H9 (cell line): ENCODE measurements around the gene OLFM1. TPM values are rescaled to one million over a fixed set of nuclear protein-coding genes. Genes with fewer than 3 reads are reported as not detected.
A peak's percentile ranks its signal among the peaks of the same experiment; 100 is the strongest.

Experiments used
- DNase-seq: peaks from one replicate; pipeline ENCODE4 v3.0.0-alpha.2; 2017
- H2AFZ ChIP-seq: one replicate; pipeline ENCODE4 v1.6.1; 2013; ENCODE audit warnings: mild to moderate bottlenecking, low read length, control low read depth, moderate library complexity
- H2AK5ac ChIP-seq: 2 replicates; pipeline ENCODE4 v1.6.1; 2013; ENCODE audit warnings: low read length, control low read depth, mixed read lengths; ENCODE audit not compliant: insufficient read length
- H2BK120ac ChIP-seq: one replicate; pipeline ENCODE4 v1.6.1; 2013; ENCODE audit warnings: low read depth, mild to moderate bottlenecking, low read length, control low read depth, inconsistent platforms; ENCODE audit not compliant: poor library complexity, severe bottlenecking
- H2BK12ac ChIP-seq: 2 replicates; pipeline ENCODE4 v1.6.1; 2013; ENCODE audit warnings: low read length, control low read depth, mixed read lengths, low read depth; ENCODE audit not compliant: insufficient read length
- H2BK15ac ChIP-seq: 2 replicates; pipeline ENCODE4 v1.6.1; 2013; ENCODE audit warnings: low read depth, low read length, control low read depth
- H2BK20ac ChIP-seq: one replicate; pipeline ENCODE4 v1.6.1; 2013; ENCODE audit warnings: low read depth, mild to moderate bottlenecking, low read length, control low read depth, inconsistent platforms; ENCODE audit not compliant: poor library complexity, severe bottlenecking
- H2BK5ac ChIP-seq: 2 replicates; pipeline ENCODE4 v1.6.1; 2013; ENCODE audit warnings: low read length, control low read depth, mixed read lengths; ENCODE audit not compliant: insufficient read length
- H3K14ac ChIP-seq: 2 replicates; pipeline ENCODE4 v1.6.1; 2013; ENCODE audit warnings: low read length, control low read depth; ENCODE audit not compliant: insufficient read depth
- H3K18ac ChIP-seq: 2 replicates; pipeline ENCODE4 v1.6.1; 2013; ENCODE audit warnings: low read depth, mild to moderate bottlenecking, mixed read lengths, low read length, control low read depth; ENCODE audit not compliant: insufficient read length
- H3K23ac ChIP-seq: 2 replicates; pipeline ENCODE4 v1.6.1; 2013; ENCODE audit warnings: low read length, control low read depth, mixed read lengths, low read depth; ENCODE audit not compliant: insufficient read length
- H3K23me2 ChIP-seq: 2 replicates; pipeline ENCODE4 v1.6.1; 2013; ENCODE audit warnings: low read depth, mild to moderate bottlenecking, mixed read lengths, low read length, control low read depth; ENCODE audit not compliant: insufficient read length, poor library complexity, severe bottlenecking
- H3K27ac ChIP-seq: 2 replicates; pipeline ENCODE4 v1.5.1; 2013; ENCODE audit warnings: low read length, control low read depth, mixed read lengths, low read depth; ENCODE audit not compliant: insufficient read length
- H3K27me3 ChIP-seq: 2 replicates; pipeline ENCODE4 v1.6.1; 2013; ENCODE audit warnings: low read length, control low read depth, inconsistent platforms; ENCODE audit not compliant: insufficient read depth
- H3K4ac ChIP-seq: 2 replicates; pipeline ENCODE4 v1.6.1; 2013; ENCODE audit warnings: low read depth, mild to moderate bottlenecking, control low read depth, inconsistent platforms, low read length, moderate library complexity
- H3K4me1 ChIP-seq: 2 replicates; pipeline ENCODE4 v1.6.1; 2013; ENCODE audit warnings: low read length, control low read depth, inconsistent platforms; ENCODE audit not compliant: insufficient read depth
- H3K4me2 ChIP-seq: 2 replicates; pipeline ENCODE4 v1.6.1; 2013; ENCODE audit warnings: low read length, control low read depth, mixed read lengths; ENCODE audit not compliant: insufficient read length, insufficient read depth
- H3K56ac ChIP-seq: 2 replicates; pipeline ENCODE4 v1.6.1; 2013; ENCODE audit warnings: low read depth, mild to moderate bottlenecking, mixed read lengths, low read length, control low read depth; ENCODE audit not compliant: insufficient read length
- H3K79me1 ChIP-seq: 2 replicates; pipeline ENCODE4 v1.6.1; 2013; ENCODE audit warnings: low read depth, mild to moderate bottlenecking, moderate library complexity, low read length, control low read depth, inconsistent platforms; ENCODE audit not compliant: insufficient read depth, poor library complexity, severe bottlenecking
- H3K79me2 ChIP-seq: 2 replicates; pipeline ENCODE4 v1.6.1; 2013; ENCODE audit warnings: low read length, control low read depth, inconsistent platforms; ENCODE audit not compliant: insufficient read depth
- H3K9ac ChIP-seq: 2 replicates; pipeline ENCODE4 v1.6.1; 2013; ENCODE audit warnings: low read length, control low read depth, mixed read lengths; ENCODE audit not compliant: insufficient read length; ENCODE audit errors: extremely low read depth
- H3K9me3 ChIP-seq: one replicate; pipeline ENCODE4 v1.6.1; 2013; ENCODE audit warnings: low read depth, low read length, inconsistent platforms; ENCODE audit not compliant: control insufficient read depth
- H3T11ph ChIP-seq: one replicate; pipeline ENCODE4 v1.6.1; 2013; ENCODE audit warnings: mild to moderate bottlenecking, low read length, control low read depth, inconsistent platforms
- H4K20me1 ChIP-seq: one replicate; pipeline ENCODE4 v1.6.1; 2013; ENCODE audit not compliant: control insufficient read depth, insufficient read length, insufficient read depth
- H4K5ac ChIP-seq: 2 replicates; pipeline ENCODE4 v1.6.1; 2013; ENCODE audit warnings: low read depth, mild to moderate bottlenecking, mixed read lengths, low read length, control low read depth; ENCODE audit not compliant: insufficient read length
- H4K8ac ChIP-seq: replicated peaks from 2 replicates; pipeline ENCODE4 v1.6.1; 2013; ENCODE audit warnings: low read length, control low read depth, mixed read lengths, low read depth; ENCODE audit not compliant: insufficient read length
- H4K91ac ChIP-seq: 2 replicates; pipeline ENCODE4 v1.6.1; 2013; ENCODE audit warnings: low read depth, mild to moderate bottlenecking, moderate library complexity, mixed read lengths, low read length, control low read depth; ENCODE audit not compliant: insufficient read length
- H3K27ac Mint-ChIP-seq, 3 experiments: 2 replicates in 2 of 3; 3 replicates in 1 of 3; pipeline ENCODE4 v1.8.0; 2020 to 2021; ENCODE audit warnings: mixed read lengths in 3 of 3, mild to moderate bottlenecking in 1 of 3, moderate library complexity in 1 of 3
- H3K27me3 Mint-ChIP-seq: 2 replicates; pipeline ENCODE4 v1.8.0; 2021; ENCODE audit warnings: low read depth, mild to moderate bottlenecking, moderate library complexity, mixed read lengths
- H3K36me3 Mint-ChIP-seq, 3 experiments: 2 replicates in 2 of 3; 3 replicates in 1 of 3; pipeline ENCODE4 v1.8.0; 2020 to 2021; ENCODE audit warnings: low read depth in 3 of 3, mixed read lengths in 3 of 3; ENCODE audit not compliant: insufficient read depth in 1 of 3
- H3K4me1 Mint-ChIP-seq, 2 experiments: 2 replicates each; pipeline ENCODE4 v1.8.0; 2020; ENCODE audit warnings: mixed read lengths in 2 of 2
- H3K4me3 Mint-ChIP-seq, 2 experiments: 2 replicates in 1 of 2; 3 replicates in 1 of 2; pipeline ENCODE4 v1.8.0; 2020 to 2021; ENCODE audit warnings: mild to moderate bottlenecking in 2 of 2, mixed read lengths in 2 of 2, moderate library complexity in 1 of 2
- H3K9me3 Mint-ChIP-seq, 2 experiments: 2 replicates in 1 of 2; 3 replicates in 1 of 2; pipeline ENCODE4 v1.8.0; 2020; ENCODE audit warnings: mild to moderate bottlenecking in 2 of 2, mixed read lengths in 2 of 2, moderate library complexity in 1 of 2
- WGBS: extraction: QIAGEN DNeasy Blood & Tissue Kit; methylation state at CpG from one replicate; pipeline ENCODE4 v1.1.7; 2013; ENCODE audit warnings: missing lambda C conversion rate, low lambda C conversion rate, mixed read lengths; ENCODE audit not compliant: insufficient read length; ENCODE audit errors: extremely low coverage; 5-methylcytosine and 5-hydroxymethylcytosine counted together
- total RNA-seq: library from RNA; stranded (reverse); gene quantifications from 2 replicates; pipeline ENCODE4 v1.2.1, GENCODE V29; 2021
- TF ChIP-seq, protein P1 (sequence below): fragments of 200-600 bp; sonication (generic); conservative IDR thresholded peaks from 3 replicates; pipeline ENCODE4 v1.8.0; 2021; ENCODE audit warnings: antibody characterized with exemption, mild to moderate bottlenecking

OLFM1 gene
- total RNA-seq, 1 experiment from 2014 or later = 34.1 TPM

DNA sequence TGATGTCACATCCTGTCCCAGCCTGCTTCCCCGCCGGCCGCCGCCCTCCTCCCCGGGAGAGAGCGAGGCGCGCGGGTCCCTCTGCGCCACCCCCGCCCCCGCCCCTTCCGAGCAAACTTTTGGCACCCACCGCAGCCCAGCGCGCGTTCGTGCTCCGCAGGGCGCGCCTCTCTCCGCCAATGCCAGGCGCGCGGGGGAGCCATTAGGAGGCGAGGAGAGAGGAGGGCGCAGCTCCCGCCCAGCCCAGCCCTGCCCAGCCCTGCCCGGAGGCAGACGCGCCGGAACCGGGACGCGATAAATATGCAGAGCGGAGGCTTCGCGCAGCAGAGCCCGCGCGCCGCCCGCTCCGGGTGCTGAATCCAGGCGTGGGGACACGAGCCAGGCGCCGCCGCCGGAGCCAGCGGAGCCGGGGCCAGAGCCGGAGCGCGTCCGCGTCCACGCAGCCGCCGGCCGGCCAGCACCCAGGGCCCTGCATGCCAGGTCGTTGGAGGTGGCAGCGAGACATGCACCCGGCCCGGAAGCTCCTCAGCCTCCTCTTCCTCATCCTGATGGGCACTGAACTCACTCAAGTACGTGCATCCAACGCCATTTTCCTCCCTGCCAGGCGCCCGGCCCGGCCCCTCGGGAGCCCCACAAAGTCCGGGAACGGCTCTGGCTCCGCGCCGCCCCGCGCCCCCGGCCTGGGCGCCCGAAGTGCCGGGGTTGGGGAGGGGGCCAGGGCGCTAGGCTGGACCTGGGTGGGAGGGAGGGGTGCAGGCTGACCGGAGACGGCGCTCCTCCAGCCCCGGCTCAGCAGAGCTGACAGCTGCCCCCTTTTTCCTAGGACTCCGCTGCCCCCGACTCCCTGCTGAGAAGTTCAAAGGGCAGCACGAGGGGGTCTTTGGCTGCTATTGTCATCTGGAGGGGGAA lies 12.0 kb upstream of the OLFM1 start:
- peak overlapping the region; percentile 61 to 75 for H3K4me3 Mint-ChIP-seq
- H4K8ac ChIP-seq = no peak overlapping the region
- H3K4me2 ChIP-seq = peak overlapping the region; percentile 22
- no peak overlapping the region for H2AK5ac ChIP-seq
- H3K9ac ChIP-seq = no peak overlapping the region
- no peak overlapping the region for H3K56ac ChIP-seq
- no peak overlapping the region for H3K27ac Mint-ChIP-seq
- no peak overlapping the region for H4K5ac ChIP-seq
- peaks cover 52% of the 10 kb centered on the region for H3K27me3 Mint-ChIP-seq
- H2BK120ac ChIP-seq = no peak overlapping the region
- H3K9me3 Mint-ChIP-seq = peaks cover 0 to 2% of the 10 kb centered on the region in 2 experiments; a peak in 1 of 5 replicates
- no peak overlapping the region; the same call in 1 of the 2 replicates for H3K14ac ChIP-seq
- peaks cover 5% of the 10 kb centered on the region for H3K23me2 ChIP-seq
- TF ChIP-seq, protein P1, sequence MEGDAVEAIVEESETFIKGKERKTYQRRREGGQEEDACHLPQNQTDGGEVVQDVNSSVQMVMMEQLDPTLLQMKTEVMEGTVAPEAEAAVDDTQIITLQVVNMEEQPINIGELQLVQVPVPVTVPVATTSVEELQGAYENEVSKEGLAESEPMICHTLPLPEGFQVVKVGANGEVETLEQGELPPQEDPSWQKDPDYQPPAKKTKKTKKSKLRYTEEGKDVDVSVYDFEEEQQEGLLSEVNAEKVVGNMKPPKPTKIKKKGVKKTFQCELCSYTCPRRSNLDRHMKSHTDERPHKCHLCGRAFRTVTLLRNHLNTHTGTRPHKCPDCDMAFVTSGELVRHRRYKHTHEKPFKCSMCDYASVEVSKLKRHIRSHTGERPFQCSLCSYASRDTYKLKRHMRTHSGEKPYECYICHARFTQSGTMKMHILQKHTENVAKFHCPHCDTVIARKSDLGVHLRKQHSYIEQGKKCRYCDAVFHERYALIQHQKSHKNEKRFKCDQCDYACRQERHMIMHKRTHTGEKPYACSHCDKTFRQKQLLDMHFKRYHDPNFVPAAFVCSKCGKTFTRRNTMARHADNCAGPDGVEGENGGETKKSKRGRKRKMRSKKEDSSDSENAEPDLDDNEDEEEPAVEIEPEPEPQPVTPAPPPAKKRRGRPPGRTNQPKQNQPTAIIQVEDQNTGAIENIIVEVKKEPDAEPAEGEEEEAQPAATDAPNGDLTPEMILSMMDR = no peak
- H2BK15ac ChIP-seq = no peak overlapping the region
- no peak overlapping the region for H4K91ac ChIP-seq
- no peaks in the 10 kb centered on the region for H3K4me1 ChIP-seq
- no peak overlapping the region for H2BK20ac ChIP-seq
- no peaks in the 10 kb centered on the region for H4K20me1 ChIP-seq
- no peak overlapping the region for H3K4ac ChIP-seq
- no peak overlapping the region for H2BK5ac ChIP-seq
- peaks cover 8 to 20% of the 10 kb centered on the region in 2 experiments for H3K4me1 Mint-ChIP-seq
- WGBS = no CpG with 5 or more reads among the region's 90 CpGs
- H3K79me1 ChIP-seq = no peaks in the 10 kb centered on the region
- no peak overlapping the region for H3K23ac ChIP-seq
- no peak overlapping the region for H3K18ac ChIP-seq
- H2BK12ac ChIP-seq = no peak overlapping the region
- no peaks in the 10 kb centered on the region; a peak in 1 of 7 replicates for H3K36me3 Mint-ChIP-seq
- no peak overlapping the region for H3K27ac ChIP-seq
- H3K9me3 ChIP-seq = no peaks in the 10 kb centered on the region
- H3K79me2 ChIP-seq = no peaks in the 10 kb centered on the region
- no peaks in the 10 kb centered on the region; the same call in 1 of the 2 replicates for H3K27me3 ChIP-seq
- peak; percentile 65 for DNase-seq
- H2AFZ ChIP-seq = no peak overlapping the region
- H3T11ph ChIP-seq = no peak overlapping the region
